Natural killer cell treated with Interleukin-12 subunit alpha and Interleukin-12 subunit beta and Interleukin-15 and Interleukin-18, amount 100 ng/mL, for 72 hours (primary cell): ENCODE results near the gene HCFC1R1. TPM values are rescaled to one million over a fixed set of nuclear protein-coding genes. Genes with fewer than 3 reads are reported as not detected.

Experiments
- ATAC-seq, 2 donors: fragments of 150-1000 bp; cut with Tn5 transposase in 1 of 2; sonication (Bioruptor Pico), chemical (Tn5 transposase) in 1 of 2; 2 replicates each; pipeline ENCODE4 v1.10.0; 2021
- DNase-seq: peaks from one replicate; pipeline ENCODE4 v3.0.0; 2022; ENCODE audit warnings: low spot score
- H3K27ac Mint-ChIP-seq, 2 donors: 1 replicate in 1 of 2; 2 replicates in 1 of 2; pipeline ENCODE4 v1.8.0; 2022; ENCODE audit warnings: mixed read lengths in 2 of 2, mild to moderate bottlenecking in 1 of 2, moderate library complexity in 1 of 2
- H3K27me3 Mint-ChIP-seq, 2 donors: 1 replicate in 1 of 2; 2 replicates in 1 of 2; pipeline ENCODE4 v1.8.0; 2022; ENCODE audit warnings: mixed read lengths in 2 of 2
- H3K36me3 Mint-ChIP-seq: one replicate; pipeline ENCODE4 v1.8.0; 2022; ENCODE audit warnings: mixed read lengths
- H3K4me1 Mint-ChIP-seq, 2 donors: 1 replicate in 1 of 2; 2 replicates in 1 of 2; pipeline ENCODE4 v1.8.0; 2022; ENCODE audit warnings: low read depth in 2 of 2, mixed read lengths in 2 of 2, mild to moderate bottlenecking in 1 of 2
- H3K4me3 Mint-ChIP-seq: one replicate; pipeline ENCODE4 v1.8.0; 2022; ENCODE audit warnings: mixed read lengths
- H3K9me3 Mint-ChIP-seq: 2 replicates; pipeline ENCODE4 v1.8.0; 2022; ENCODE audit warnings: mixed read lengths
- total RNA-seq, 2 donors: library from RNA; stranded (reverse); gene quantifications; one replicate each; pipeline ENCODE4 v1.2.3, GENCODE V29; 2022

Gene HCFC1R1
- total RNA-seq, 2 donors from 2014 or later: 14.3 to 18.4 TPM

DNA sequence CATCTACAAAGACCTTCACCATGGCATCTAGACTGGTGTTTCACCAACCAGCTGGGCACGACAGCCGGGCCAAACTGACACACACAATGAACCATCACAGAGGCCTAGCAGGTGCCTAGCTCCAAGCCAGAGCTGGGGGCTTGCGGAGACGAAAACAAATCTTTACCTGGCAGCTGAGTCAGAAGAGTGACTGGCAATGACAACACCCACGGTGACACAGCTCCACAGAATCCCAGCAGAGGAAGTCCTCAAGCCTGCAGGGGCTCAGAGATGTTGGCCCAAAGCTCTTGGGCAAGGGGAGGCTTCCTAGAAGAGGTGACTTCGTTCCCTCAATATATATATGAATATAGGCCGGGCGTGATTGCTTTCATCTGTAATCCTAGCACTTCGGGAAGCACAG is 27.8 kb upstream of the HCFC1R1 start:
- ATAC-seq (no peak), DNase-seq (no peak)
- H3K36me3 Mint-ChIP-seq: peaks cover 25% of the 10 kb centered on the region
- peaks cover 8 to 9% of the 10 kb centered on the region in 2 donors for H3K27me3 Mint-ChIP-seq
- peaks cover 55 to 62% of the 10 kb centered on the region in 2 donors for H3K4me1 Mint-ChIP-seq
- no peaks in the 10 kb centered on the region for H3K9me3 Mint-ChIP-seq
- H3K4me3 Mint-ChIP-seq: peak overlapping the region; percentile 69
- peak overlapping the region; percentile 82 to 92 for H3K27ac Mint-ChIP-seq

DNA sequence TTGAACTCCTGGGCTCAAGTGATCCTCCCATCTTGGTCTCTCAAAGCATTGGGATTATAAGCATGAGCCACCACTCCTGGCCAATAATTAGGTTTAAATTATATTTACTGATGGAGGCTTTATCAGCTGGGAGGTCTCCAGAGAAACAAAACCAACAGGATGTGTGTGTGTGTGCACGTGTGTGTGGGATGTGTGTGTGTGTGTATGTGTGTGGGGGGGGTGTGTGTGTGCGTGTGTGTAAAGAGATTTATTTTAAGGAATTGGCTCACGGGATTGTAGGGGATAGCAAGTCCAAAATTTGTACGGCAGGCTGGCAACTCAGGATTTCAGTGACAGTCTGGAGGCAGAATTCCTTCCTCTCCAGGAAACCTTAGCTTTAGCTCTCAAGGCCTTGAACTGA is 27.3 kb upstream of the HCFC1R1 start:
- Mint-ChIP-seq H3K4me1 (peaks cover 54 to 62% of the 10 kb centered on the region in 2 donors), H3K4me3 (peak overlapping the region; percentile 69), H3K36me3 (peaks cover 25% of the 10 kb centered on the region), H3K27me3 (peaks cover 8 to 9% of the 10 kb centered on the region in 2 donors), H3K9me3 (no peaks in the 10 kb centered on the region), H3K27ac (peak overlapping the region; percentile 82 to 92)
- no peak for DNase-seq
- ATAC-seq: no peak

DNA sequence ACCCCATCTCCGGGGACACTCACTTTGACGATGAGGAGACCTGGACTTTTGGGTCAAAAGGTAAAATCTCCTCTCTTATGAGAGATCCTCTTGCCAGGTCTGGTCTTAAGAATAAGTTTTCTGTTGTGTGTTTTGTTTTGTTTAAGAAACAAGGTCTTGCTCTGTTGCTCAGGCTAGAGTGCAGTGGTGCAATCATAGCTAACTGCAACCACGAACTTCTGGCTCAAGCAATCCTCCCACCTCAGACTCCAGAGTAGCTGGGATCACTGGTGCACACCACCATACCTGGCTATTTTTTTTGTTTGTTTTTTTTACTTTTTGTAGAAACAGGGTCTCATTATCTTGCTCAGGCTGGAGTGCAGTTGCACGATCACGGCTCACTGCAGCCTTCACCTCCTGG is 26.7 kb upstream of the HCFC1R1 start:
- peaks cover 50 to 59% of the 10 kb centered on the region in 2 donors for H3K4me1 Mint-ChIP-seq
- H3K36me3 Mint-ChIP-seq: peaks cover 25% of the 10 kb centered on the region
- peak overlapping the region; percentile 82 to 92 for H3K27ac Mint-ChIP-seq
- peak overlapping the region; percentile 67 for H3K4me3 Mint-ChIP-seq
- ATAC-seq (no peak), DNase-seq (no peak)
- H3K9me3 Mint-ChIP-seq: no peaks in the 10 kb centered on the region
- peaks cover 8 to 9% of the 10 kb centered on the region in 2 donors for H3K27me3 Mint-ChIP-seq

DNA sequence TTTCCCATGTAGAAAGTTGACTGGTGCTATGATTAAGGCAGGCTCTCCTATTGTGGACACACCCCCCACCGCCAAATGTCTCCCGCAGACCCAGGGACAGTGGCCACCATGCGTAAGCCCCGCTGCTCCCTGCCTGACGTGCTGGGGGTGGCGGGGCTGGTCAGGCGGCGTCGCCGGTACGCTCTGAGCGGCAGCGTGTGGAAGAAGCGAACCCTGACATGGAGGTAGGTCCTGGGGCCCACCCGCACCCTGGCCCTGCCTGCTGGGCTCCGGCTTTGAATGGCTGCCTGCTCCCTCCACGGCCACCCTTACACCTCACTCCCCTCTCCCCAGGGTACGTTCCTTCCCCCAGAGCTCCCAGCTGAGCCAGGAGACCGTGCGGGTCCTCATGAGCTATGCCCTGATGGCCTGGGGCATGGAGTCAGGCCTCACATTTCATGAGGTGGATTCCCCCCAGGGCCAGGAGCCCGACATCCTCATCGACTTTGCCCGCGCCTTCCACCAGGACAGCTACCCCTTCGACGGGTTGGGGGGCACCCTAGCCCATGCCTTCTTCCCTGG is 26.3 kb upstream of the HCFC1R1 start:
- DNase-seq: no peak
- peaks cover 49 to 58% of the 10 kb centered on the region in 2 donors for H3K4me1 Mint-ChIP-seq
- ATAC-seq: no peak
- peaks cover 8 to 9% of the 10 kb centered on the region in 2 donors for H3K27me3 Mint-ChIP-seq
- peak overlapping the region; percentile 82 to 92 for H3K27ac Mint-ChIP-seq
- H3K4me3 Mint-ChIP-seq: peak overlapping the region; percentile 67
- H3K9me3 Mint-ChIP-seq: no peaks in the 10 kb centered on the region
- H3K36me3 Mint-ChIP-seq: peaks cover 20% of the 10 kb centered on the region

DNA sequence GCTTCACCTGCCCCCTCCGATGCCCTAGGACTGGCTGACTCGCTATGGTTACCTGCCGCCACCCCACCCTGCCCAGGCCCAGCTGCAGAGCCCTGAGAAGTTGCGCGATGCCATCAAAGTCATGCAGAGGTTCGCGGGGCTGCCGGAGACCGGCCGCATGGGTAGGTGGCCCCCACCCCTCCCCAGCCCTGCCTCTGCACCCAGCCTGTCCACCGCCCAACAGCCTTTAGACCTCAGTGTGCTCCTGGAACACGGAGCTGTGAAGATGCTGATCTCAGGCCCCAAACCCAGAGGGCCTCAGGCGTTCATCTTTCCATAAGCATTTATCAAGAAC is 23.6 kb upstream of the HCFC1R1 start:
- Mint-ChIP-seq H3K27ac (peak overlapping the region in 1 of 2 donors; percentile 75), H3K4me1 (peaks cover 40 to 50% of the 10 kb centered on the region in 2 donors), H3K36me3 (peaks cover 12% of the 10 kb centered on the region), H3K27me3 (peaks cover 21 to 24% of the 10 kb centered on the region in 2 donors), H3K4me3 (peak overlapping the region; percentile 73), H3K9me3 (no peaks in the 10 kb centered on the region)
- DNase-seq (no peak), ATAC-seq (peak in 1 of 2 donors; percentile 2)

DNA sequence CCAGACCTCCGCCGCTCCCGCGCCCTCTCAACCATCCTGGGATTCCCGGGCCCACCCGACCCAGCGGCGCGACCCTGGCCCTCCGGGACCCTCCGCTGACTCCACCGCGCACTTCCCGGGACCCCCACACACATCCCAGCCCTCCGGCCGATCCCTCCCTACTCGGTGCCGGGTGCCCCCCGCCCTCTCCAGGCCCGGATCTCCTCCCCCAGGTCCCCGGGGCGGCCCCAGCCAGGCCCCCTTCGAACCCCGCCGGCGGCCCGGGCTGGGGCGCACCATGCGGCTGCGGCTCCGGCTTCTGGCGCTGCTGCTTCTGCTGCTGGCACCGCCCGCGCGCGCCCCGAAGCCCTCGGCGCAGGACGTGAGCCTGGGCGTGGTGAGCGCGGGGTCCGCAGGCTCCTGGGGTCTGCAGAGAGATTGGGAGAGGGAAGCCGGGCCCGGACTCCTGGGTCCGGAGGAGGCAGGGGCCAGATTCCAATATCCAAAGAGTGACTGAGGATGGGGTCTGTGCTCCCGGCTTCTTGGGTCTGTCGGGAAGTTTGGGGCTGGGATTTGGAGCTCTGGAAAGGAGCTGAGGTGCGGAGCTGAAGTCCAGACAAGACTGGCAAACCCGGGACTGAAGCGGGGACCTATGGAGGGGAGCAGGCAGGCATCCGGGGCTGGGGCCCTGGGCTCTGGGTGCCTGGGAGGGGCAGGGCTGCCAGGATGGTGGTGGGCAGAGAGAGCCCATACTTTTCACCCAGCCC is 23.1 kb upstream of the HCFC1R1 start:
- H3K4me1 Mint-ChIP-seq: peaks cover 36 to 44% of the 10 kb centered on the region in 2 donors
- no peaks in the 10 kb centered on the region for H3K9me3 Mint-ChIP-seq
- H3K4me3 Mint-ChIP-seq: peak overlapping the region; percentile 73
- H3K27ac Mint-ChIP-seq: peak overlapping the region in 1 of 2 donors; percentile 75
- peaks cover 21 to 24% of the 10 kb centered on the region in 2 donors for H3K27me3 Mint-ChIP-seq
- no peak for DNase-seq
- peaks cover 6% of the 10 kb centered on the region for H3K36me3 Mint-ChIP-seq
- peak; percentile 29 to 51 for ATAC-seq

DNA sequence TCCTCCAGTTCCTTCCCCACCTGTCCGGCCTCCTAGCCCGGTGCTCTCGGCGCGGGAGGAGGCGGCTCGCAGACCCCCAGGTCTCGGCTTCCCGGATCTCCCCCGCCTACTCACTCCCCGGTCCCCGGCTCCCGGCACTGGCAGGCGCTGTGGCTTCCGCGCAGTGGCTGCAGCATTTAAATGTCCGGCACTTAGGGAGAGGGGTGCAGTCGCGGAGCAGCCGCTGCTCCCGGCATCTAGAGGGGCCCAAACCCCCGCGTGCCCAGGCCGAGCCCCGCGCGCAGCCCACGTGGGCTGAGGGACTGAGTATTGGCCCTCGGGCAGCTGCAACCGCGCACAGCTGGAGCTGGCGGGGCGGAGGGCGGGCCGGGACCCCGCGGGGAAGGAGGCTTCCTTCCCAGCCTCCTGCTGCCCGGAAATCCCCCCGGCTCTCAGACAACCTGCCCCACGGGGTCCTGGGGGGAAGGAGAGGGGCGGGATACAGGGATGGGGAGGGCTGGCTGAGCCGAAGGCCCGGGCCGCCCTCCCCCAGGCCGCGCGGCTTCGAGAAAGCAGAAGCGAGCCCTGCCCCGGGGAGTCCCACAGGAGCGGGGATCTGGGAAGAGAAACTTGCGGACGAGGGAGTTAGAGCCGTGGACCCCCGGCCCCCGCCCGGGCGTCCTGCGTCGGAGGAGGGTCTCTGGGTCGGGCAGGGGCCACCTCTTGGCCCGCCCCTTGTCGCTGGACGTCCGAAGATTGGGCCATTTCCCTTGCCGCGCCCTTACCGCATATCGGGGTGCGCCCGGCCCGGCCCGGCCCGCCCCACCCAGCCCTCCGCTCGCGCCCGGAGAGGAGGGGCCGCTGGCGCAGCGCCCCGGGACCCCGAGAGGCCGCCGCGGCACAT is 22.3 kb upstream of the HCFC1R1 start, which contains the start of gene MMP25:
MMP25 (plus strand) TSS at position 804 of the 883 bp plus-strand sequence. CDS start 357 bp downstream, outside the sequence.
- Mint-ChIP-seq H3K4me1 (peaks cover 30 to 38% of the 10 kb centered on the region in 2 donors), H3K27ac (peak within 1 kb of the TSS in 1 of 2 donors; percentile 75), H3K36me3 (peaks cover 6% of the 10 kb centered on the region), H3K27me3 (peaks cover 22 to 24% of the 10 kb centered on the region in 2 donors), H3K4me3 (peak within 1 kb of the TSS; percentile 73), H3K9me3 (no peaks in the 10 kb centered on the region)
- ATAC-seq: peak; percentile 62
- no peak for DNase-seq

DNA sequence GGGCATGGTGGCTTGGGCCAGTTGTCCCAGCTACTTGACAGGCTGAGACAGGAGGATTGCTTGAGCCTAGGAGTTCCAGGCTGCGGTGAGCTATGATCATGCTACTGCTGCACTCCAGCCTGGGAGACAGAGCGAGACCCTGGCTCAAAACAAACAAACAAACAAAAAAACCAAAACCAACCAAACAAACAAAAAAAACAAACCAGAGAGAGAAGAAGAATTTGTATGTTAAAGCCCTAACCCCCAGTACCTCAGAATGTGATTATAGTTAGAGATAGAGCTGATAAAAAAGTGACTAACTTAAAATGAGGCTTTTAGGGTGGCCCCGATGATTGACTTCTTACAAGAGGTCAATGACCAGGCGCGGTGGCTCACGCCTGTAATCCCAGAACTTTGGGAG is 21.0 kb upstream of the HCFC1R1 start:
- H3K27ac Mint-ChIP-seq: peak overlapping the region in 1 of 2 donors; percentile 68
- H3K36me3 Mint-ChIP-seq: peaks cover 6% of the 10 kb centered on the region
- peaks cover 23 to 29% of the 10 kb centered on the region in 2 donors for H3K4me1 Mint-ChIP-seq
- no peaks in the 10 kb centered on the region for H3K9me3 Mint-ChIP-seq
- ATAC-seq (no peak), DNase-seq (no peak)
- H3K27me3 Mint-ChIP-seq: peaks cover 24 to 28% of the 10 kb centered on the region in 2 donors
- H3K4me3 Mint-ChIP-seq: peak overlapping the region; percentile 71

DNA sequence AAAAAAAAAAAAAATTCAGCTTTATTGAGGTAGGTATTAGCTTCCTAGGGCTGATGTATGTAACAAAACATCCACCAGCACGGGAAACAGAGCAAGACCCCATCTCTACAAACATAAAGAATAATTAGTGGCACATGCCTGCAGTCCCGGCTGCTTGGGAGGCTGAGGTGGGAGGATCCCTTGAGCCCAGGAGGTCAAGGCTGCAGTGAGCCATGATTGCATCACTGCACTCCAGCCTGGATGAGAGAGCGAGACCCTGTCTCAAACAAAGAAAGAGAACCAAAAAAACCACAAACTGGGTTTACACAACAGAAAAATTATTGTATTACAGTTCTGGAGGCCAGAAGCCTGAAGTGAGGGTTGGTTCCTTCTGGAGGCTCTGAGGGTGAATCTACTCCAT is 18.6 kb upstream of the HCFC1R1 start:
- Mint-ChIP-seq H3K27ac (no peak overlapping the region), H3K4me1 (peaks cover 11 to 14% of the 10 kb centered on the region in 2 donors), H3K4me3 (no peak overlapping the region), H3K27me3 (peaks cover 16 to 29% of the 10 kb centered on the region in 2 donors), H3K9me3 (no peaks in the 10 kb centered on the region), H3K36me3 (peaks cover 6% of the 10 kb centered on the region)
- DNase-seq: no peak
- no peak for ATAC-seq

DNA sequence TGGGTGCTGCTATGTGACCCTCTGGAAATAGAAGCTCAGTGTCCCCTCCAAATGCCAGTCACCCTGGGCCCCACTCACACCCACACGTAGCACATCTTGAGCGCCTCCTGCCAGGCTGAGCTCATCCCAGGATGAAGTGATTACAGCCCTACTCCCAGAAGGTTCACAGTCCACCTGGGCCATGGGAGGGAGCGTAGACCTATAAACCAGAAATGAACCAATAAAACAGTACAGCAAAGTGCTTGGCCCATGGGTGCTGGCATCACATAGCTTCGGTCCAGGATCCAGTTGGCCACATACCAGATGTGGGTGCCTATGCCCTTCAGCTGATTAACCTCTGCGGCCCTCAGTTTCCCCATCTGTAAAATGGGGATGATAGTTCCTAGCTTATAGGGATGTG is 15.2 kb upstream of the HCFC1R1 start:
- DNase-seq (no peak), ATAC-seq (no peak)
- H3K27me3 Mint-ChIP-seq: peaks cover 29 to 38% of the 10 kb centered on the region in 2 donors
- no peaks in the 10 kb centered on the region for H3K36me3 Mint-ChIP-seq
- no peak overlapping the region for H3K4me3 Mint-ChIP-seq
- H3K9me3 Mint-ChIP-seq: no peaks in the 10 kb centered on the region
- no peak overlapping the region for H3K27ac Mint-ChIP-seq
- H3K4me1 Mint-ChIP-seq: peaks cover 6 to 10% of the 10 kb centered on the region in 2 donors

DNA sequence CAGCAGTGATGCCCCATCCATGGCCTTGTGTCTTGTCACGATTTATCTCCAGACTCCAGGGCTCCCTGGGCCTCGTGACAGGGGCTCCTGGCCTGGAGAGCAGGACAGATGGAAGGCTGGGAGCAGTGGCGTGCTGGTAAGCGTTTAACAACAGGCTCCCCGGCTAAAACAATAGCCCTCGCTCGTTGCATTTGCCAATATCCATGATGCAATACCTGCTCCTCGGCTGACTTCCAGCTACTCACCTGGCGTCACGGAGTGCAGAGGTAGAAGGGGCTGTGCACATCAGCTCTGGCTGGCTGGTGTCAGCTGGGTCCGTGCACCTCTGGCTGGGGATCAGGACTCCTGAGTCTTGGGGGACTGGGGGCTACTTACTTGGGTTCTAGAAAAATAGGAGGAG is 14.5 kb upstream of the HCFC1R1 start:
- no peak overlapping the region for H3K4me3 Mint-ChIP-seq
- peaks cover 10 to 11% of the 10 kb centered on the region in 2 donors for H3K4me1 Mint-ChIP-seq
- H3K9me3 Mint-ChIP-seq: no peaks in the 10 kb centered on the region
- H3K36me3 Mint-ChIP-seq: no peaks in the 10 kb centered on the region
- H3K27ac Mint-ChIP-seq: no peak overlapping the region
- ATAC-seq: no peak
- DNase-seq: no peak
- H3K27me3 Mint-ChIP-seq: peaks cover 31 to 39% of the 10 kb centered on the region in 2 donors

DNA sequence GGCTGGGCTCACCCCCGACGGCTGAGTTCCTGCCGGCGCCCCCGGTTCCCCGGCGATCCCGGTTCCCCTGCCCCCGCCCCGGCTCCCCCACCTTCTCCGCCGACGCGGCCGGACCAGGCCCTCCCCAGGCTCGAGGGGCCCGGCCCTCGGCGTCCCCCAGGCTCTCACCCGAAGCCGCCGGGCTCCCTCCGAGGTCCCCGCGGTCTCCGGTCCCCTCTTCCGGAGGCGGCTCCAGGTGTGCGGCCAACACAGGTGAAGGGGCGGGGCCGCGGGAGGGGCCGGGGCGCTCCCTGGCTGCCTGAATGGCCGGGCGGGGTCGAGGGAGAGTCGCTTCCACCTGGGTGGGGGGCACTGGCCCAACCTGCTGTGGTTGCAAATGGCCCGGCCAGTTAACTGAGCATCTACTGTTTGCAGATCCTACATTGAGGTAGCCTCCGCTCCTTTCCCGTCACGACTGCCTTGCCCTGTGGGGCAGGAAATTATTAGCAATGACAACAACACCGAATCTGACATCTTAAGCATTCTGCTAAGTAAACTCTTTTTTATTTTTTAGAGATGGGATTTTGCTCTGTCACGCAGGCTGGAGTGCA is 13.1 kb upstream of the HCFC1R1 start, which contains the start of gene BICDL2:
BICDL2 (minus strand) TSS at position 219 of the 590 bp plus-strand sequence. CDS start 1,448 bp downstream, outside the sequence.
- peaks cover 19 to 22% of the 10 kb centered on the region in 2 donors for H3K4me1 Mint-ChIP-seq
- H3K4me3 Mint-ChIP-seq: peak within 1 kb of the TSS; percentile 27
- no peak within 1 kb of the TSS for H3K27ac Mint-ChIP-seq
- H3K9me3 Mint-ChIP-seq: no peaks in the 10 kb centered on the region
- ATAC-seq (no peak), DNase-seq (no peak)
- H3K27me3 Mint-ChIP-seq: peaks cover 42 to 50% of the 10 kb centered on the region in 2 donors
- no peaks in the 10 kb centered on the region for H3K36me3 Mint-ChIP-seq
